ENCODE measurements around the gene HIVEP3. TPM values are rescaled to one million over a fixed set of nuclear protein-coding genes. Genes with fewer than 3 reads are reported as not detected.

HIVEP3 gene
- total RNA-seq, 2 experiments from 2014 or later = 18.6 to 20.4 TPM

- Mint-ChIP-seq H3K36me3 (ENCODE audit: low read depth) (peaks cover 56% of the 10 kb centered on the region), H3K9me3 (no peaks in the 10 kb centered on the region), H3K4me3 (no peak overlapping the region), H3K27ac (no peak overlapping the region), H3K27me3 (no peaks in the 10 kb centered on the region), H3K4me1 (ENCODE audit: low read depth) (peaks cover 12% of the 10 kb centered on the region)
- ChIA-PET CTCF (interaction anchor here (1.1 to 1.6 kb wide), 2 partner anchors 8 to 16 kb away, joined by 3 to 5 read pairs; no protein-coding TSS in a partner anchor), POLR2A (no interaction called here)
- TF ChIP-seq CTCF (IDR thresholded peaks at IDR 0.05) = no peak
- no peak for DNase-seq
- no peak for ATAC-seq
- intact Hi-C loops (cut with micrococcal nuclease) = no loop called here
Measured at GRCh38 chr1:41582851-41583657, 335.7 kb downstream of the HIVEP3 start.

- ChIA-PET POLR2A (no interaction called here), CTCF (interaction anchor here (1.6 kb wide), 1 partner anchor 8 kb away, joined by 5 read pairs; no protein-coding TSS in a partner anchor)
- H3K27me3 Mint-ChIP-seq = no peaks in the 10 kb centered on the region
- H3K4me3 Mint-ChIP-seq = no peak overlapping the region
- no peak overlapping the region for H3K27ac Mint-ChIP-seq
- intact Hi-C loops (cut with micrococcal nuclease) = no loop called here
- no peak for ATAC-seq
- TF ChIP-seq CTCF (IDR thresholded peaks at IDR 0.05) = no peak
- H3K36me3 Mint-ChIP-seq (ENCODE audit: low read depth) = peaks cover 53% of the 10 kb centered on the region
- no peaks in the 10 kb centered on the region for H3K9me3 Mint-ChIP-seq
- H3K4me1 Mint-ChIP-seq (ENCODE audit: low read depth) = peaks cover 15% of the 10 kb centered on the region
- DNase-seq = no peak
Measured at GRCh38 chr1:41582351-41582750, 336.4 kb downstream of the HIVEP3 start.

GRCh38 chr1:41582004-41582325, 336.8 kb downstream of the HIVEP3 start:
- no peak overlapping the region for H3K4me3 Mint-ChIP-seq
- no peak for DNase-seq
- no peak overlapping the region for H3K27ac Mint-ChIP-seq
- H3K27me3 Mint-ChIP-seq = no peaks in the 10 kb centered on the region
- intact Hi-C loops (cut with micrococcal nuclease) = no loop called here
- H3K9me3 Mint-ChIP-seq = no peaks in the 10 kb centered on the region
- H3K4me1 Mint-ChIP-seq (ENCODE audit: low read depth) = peaks cover 19% of the 10 kb centered on the region
- CTCF ChIA-PET = interaction anchor here (1.6 kb wide), 1 partner anchor 7 kb away, joined by 5 read pairs; no protein-coding TSS in a partner anchor
- POLR2A ChIA-PET = no interaction called here
- no peak for TF ChIP-seq CTCF (IDR thresholded peaks at IDR 0.05)
- ATAC-seq = no peak
- H3K36me3 Mint-ChIP-seq (ENCODE audit: low read depth) = peaks cover 51% of the 10 kb centered on the region

- POLR2A ChIA-PET = no interaction called here
Measured at GRCh38 chr1:41581216-41582003, 337.3 kb downstream of the HIVEP3 start.

More at GRCh38 chr1:41581216-41582003, 337.3 kb downstream of the HIVEP3 start:
- Mint-ChIP-seq H3K27me3 (no peaks in the 10 kb centered on the region), H3K27ac (peak overlapping the region; percentile 23), H3K9me3 (no peaks in the 10 kb centered on the region), H3K36me3 (ENCODE audit: low read depth) (peaks cover 51% of the 10 kb centered on the region), H3K4me3 (no peak overlapping the region), H3K4me1 (ENCODE audit: low read depth) (peaks cover 24% of the 10 kb centered on the region)
- CTCF ChIA-PET = interaction anchor here (1.6 kb wide), 1 partner anchor 7 kb away, joined by 5 read pairs; no protein-coding TSS in a partner anchor
- no peak for ATAC-seq
- intact Hi-C loops (cut with micrococcal nuclease) = no loop called here
- DNase-seq = no peak
- no peak for TF ChIP-seq CTCF (IDR thresholded peaks at IDR 0.05)
